Pancreas (tissue), 10 donors: ENCODE measurements around the gene LINC01488. TPM values are rescaled to one million over a fixed set of nuclear protein-coding genes. Genes with fewer than 3 reads are reported as not detected.

Source experiments
- ATAC-seq, 4 donors: fragments of 200-7000 bp; cut with Tn5 transposase; one replicate each; pipeline versions ENCODE4 v1.8.0 to v1.9.1; 2020; ENCODE audit warnings: mild to moderate bottlenecking in 4 of 4, moderate library complexity in 4 of 4
- DNase-seq, 6 donors: peaks; one replicate each; pipeline ENCODE4 v3.0.0-alpha.2; 2020
- FAIRE-seq: peaks from 2 replicates; lab custom pipeline; 2012; peaks lifted over from hg19 to GRCh38; lab: Jason Lieb, UNC
- H3K27ac ChIP-seq, 4 donors: fragments of 200-600 bp; sonication (generic); 1 replicate in 3 of 4; 2 replicates in 1 of 4; pipeline versions ENCODE4 v1.5.0 to v1.8.0; 2020
- H3K27me3 ChIP-seq, 4 donors: fragments of 200-600 bp; one replicate each; pipeline ENCODE4 v1.8.0; 2021
- H3K36me3 ChIP-seq, 3 donors: fragments of 200-600 bp; sonication (generic) in 1 of 3; one replicate each; pipeline versions ENCODE4 v1.5.0 to v1.8.0; 2020 to 2021
- H3K4me1 ChIP-seq, 3 donors: fragments of 200-600 bp; one replicate each; pipeline ENCODE4 v1.8.0; 2021
- H3K4me3 ChIP-seq, 4 donors: fragments of 200-600 bp; sonication (generic) in 2 of 4; one replicate each; pipeline versions ENCODE4 v1.5.0 to v1.8.0; 2020 to 2021
- H3K9me3 ChIP-seq, 4 donors: fragments of 200-600 bp; one replicate each; pipeline ENCODE4 v1.8.0; 2021
- CTCF ChIP-seq, 4 donors: fragments of 200-600 bp; sonication (generic) in 3 of 4; IDR thresholded peaks; one replicate each; pipeline versions ENCODE4 v1.5.0 to v1.8.0; 2021; ENCODE audit warnings: antibody characterized with exemption in 4 of 4
- WGBS, 2 donors: extraction: QIAGEN DNeasy Blood & Tissue Kit; methylation state at CpG; one replicate each; pipeline ENCODE4 v1.1.7; 2013; 5-methylcytosine and 5-hydroxymethylcytosine counted together
- intact Hi-C, 3 donors: fragments of 100-400 bp; cut with DNase I; formaldehyde crosslinking; loops; one replicate each; pipeline versions ENCODE4 v1.11.1 to v1.14.2; 2022
- polyA plus RNA-seq, 2 donors: library from polyadenylated mRNA; stranded (reverse); fragments of 200-250 nt; gene quantifications; one replicate each; pipeline ENCODE4 v1.2.3, GENCODE V29; 2013
- total RNA-seq, 6 donors: library from RNA; stranded (reverse); fragmentation: NEBNext Ultra II Directional in 4 of 6; extraction: Animal tissue kit (Norgen Biotek cat#: 25700) in 4 of 6; gene quantifications; one replicate each; pipeline versions ENCODE4 v1.2.1 to v1.2.4, GENCODE V29; 2021 to 2023
- donor health status: healthy with polysubstance abuse.
- donor health status: DM: no; HTN: no; CAD: no; lungs with moderate emphysema.
- donor health status: DM: no; HTN: no; CAD: no.
- donor health status: control.
- donor health status: control.
- donor health status: Bipolar disorder and iron deficiency.
- donor health status: DM: yes; HTN: yes; CAD: no.
- donor health status: DM: no; HTN: no; CAD: no.
- donor health status: DM: no; HTN: no; CAD: no.
- donor health status: DM: yes; HTN: yes; CAD: no.

LINC01488 gene
- total and polyA plus RNA-seq, 8 donors = not detected

- WGBS, 2 donors = 77 to 84% methylated on average over 4 of the region's 4 CpGs
These were observed 24.8 kb upstream of the LINC01488 start for GRCh38 chr11:69456712-69457111.

GRCh38 chr11:69459848-69460539 is 21.5 kb upstream of the LINC01488 start:
- Histone ChIP-seq H3K9me3 (no peaks in the 10 kb centered on the region), H3K27ac (no peak overlapping the region), H3K4me1 (no peaks in the 10 kb centered on the region), H3K4me3 (no peak overlapping the region), H3K36me3 (no peaks in the 10 kb centered on the region), H3K27me3 (no peaks in the 10 kb centered on the region)
- intact Hi-C loops = no loop called here
- DNase-seq (no peak), ATAC-seq (no peak), FAIRE-seq (no peak)
- no peak for TF ChIP-seq CTCF (IDR thresholded peaks at IDR 0.05)
- WGBS, 2 donors = 53 to 75% methylated on average over 1 of the region's 1 CpG

More at GRCh38 chr11:69456712-69457111, 24.8 kb upstream of the LINC01488 start:
- no peaks in the 10 kb centered on the region for H3K9me3 ChIP-seq
- peak in 2 of 6 donors; percentile 2 to 6 for DNase-seq
- FAIRE-seq = no peak
- no peak overlapping the region for H3K4me3 ChIP-seq
- intact Hi-C loops = no loop called here
- H3K4me1 ChIP-seq = no peaks in the 10 kb centered on the region
- ATAC-seq = no peak
- no peak overlapping the region for H3K27ac ChIP-seq
- no peaks in the 10 kb centered on the region for H3K36me3 ChIP-seq
- no peak for TF ChIP-seq CTCF (IDR thresholded peaks at IDR 0.05)
- H3K27me3 ChIP-seq = no peaks in the 10 kb centered on the region

- intact Hi-C loops = no loop called here
- H3K9me3 ChIP-seq = no peaks in the 10 kb centered on the region
- H3K27ac ChIP-seq = no peak overlapping the region
- H3K36me3 ChIP-seq = no peaks in the 10 kb centered on the region
- H3K27me3 ChIP-seq = no peaks in the 10 kb centered on the region
- ATAC-seq (no peak), FAIRE-seq (no peak), DNase-seq (no peak)
- no peaks in the 10 kb centered on the region for H3K4me1 ChIP-seq
- no peak for TF ChIP-seq CTCF (IDR thresholded peaks at IDR 0.05)
- H3K4me3 ChIP-seq = no peak overlapping the region
- WGBS, 2 donors = 60 to 69% methylated on average over 1 of the region's 1 CpG
These were observed 20.8 kb upstream of the LINC01488 start for GRCh38 chr11:69460540-69461257.

- Histone ChIP-seq H3K27me3 (no peaks in the 10 kb centered on the region), H3K4me1 (no peaks in the 10 kb centered on the region), H3K36me3 (no peaks in the 10 kb centered on the region), H3K27ac (no peak overlapping the region), H3K4me3 (no peak overlapping the region), H3K9me3 (no peaks in the 10 kb centered on the region)
- TF ChIP-seq CTCF (IDR thresholded peaks at IDR 0.05) = no peak
- FAIRE-seq (no peak), DNase-seq (peak in 2 of 6 donors; percentile 17), ATAC-seq (no peak)
- intact Hi-C loops = no loop called here
- WGBS, 2 donors = 70 to 79% methylated on average over 7 of the region's 7 CpGs
These were observed 20.0 kb upstream of the LINC01488 start for GRCh38 chr11:69461272-69461962.
